NCI-H526 (cell line): ENCODE data around the gene CHAF1A.

Experiments used
- DNase-seq, 2 experiments: peaks; one replicate each; lab custom pipeline; 2025; lab: John Stamatoyannopoulos, UW

The CHAF1A gene

GRCh38 chr19:4456476-4456842, 54.0 kb downstream of the CHAF1A start:
- DNase-seq = no peak

- peak in 1 of 2 experiments; percentile 45 for DNase-seq
These were observed 54.6 kb downstream of the CHAF1A start for GRCh38 chr19:4456843-4457653.

GRCh38 chr19:4457654-4458395, 55.4 kb downstream of the CHAF1A start, which contains the start of gene UBXN6:
Gene UBXN6, minus strand, starts transcription at chr19:4457794. Its CDS starts 97 bp downstream, at chr19:4457697.
- peak; percentile 83 to 94 for DNase-seq

- no peak for DNase-seq
These were observed 62.6 kb downstream of the CHAF1A start for GRCh38 chr19:4464815-4465581.

- no peak for DNase-seq
These were observed 65.4 kb downstream of the CHAF1A start for GRCh38 chr19:4467835-4468234.

GRCh38 chr19:4471403-4472173, 69.1 kb downstream of the CHAF1A start:
- peak; percentile 99 to 100 for DNase-seq

- DNase-seq = no peak
These were observed 69.9 kb downstream of the CHAF1A start, which contains the start of gene HDGFL2 for GRCh38 chr19:4472174-4472974. Gene HDGFL2, plus strand, starts transcription at chr19:4472297. Its CDS starts 54 bp downstream, at chr19:4472351.

- no peak for DNase-seq
These were observed 70.7 kb downstream of the CHAF1A start for GRCh38 chr19:4473011-4473762.

GRCh38 chr19:4473763-4474513, 71.5 kb downstream of the CHAF1A start:
- no peak for DNase-seq

GRCh38 chr19:4474514-4475022, 72.1 kb downstream of the CHAF1A start:
- peak; percentile 38 to 73 for DNase-seq

- no peak for DNase-seq
These were observed 74.8 kb downstream of the CHAF1A start for GRCh38 chr19:4477034-4477801.

GRCh38 chr19:4482721-4483364, 80.4 kb downstream of the CHAF1A start:
- no peak for DNase-seq

- DNase-seq = no peak
These were observed 80.9 kb downstream of the CHAF1A start for GRCh38 chr19:4483385-4483784.

GRCh38 chr19:4487572-4487971, 85.1 kb downstream of the CHAF1A start:
- no peak for DNase-seq

GRCh38 chr19:4488496-4488895, 86.1 kb downstream of the CHAF1A start:
- no peak for DNase-seq

GRCh38 chr19:4491446-4491845, 89.0 kb downstream of the CHAF1A start:
- no peak for DNase-seq

GRCh38 chr19:4492337-4493103, 90.1 kb downstream of the CHAF1A start:
- DNase-seq = no peak
